GM13977 (cell line): ENCODE data around the gene IRAK1.

Experiments used
- DNase-seq: peaks from one replicate; pipeline ENCODE4 v3.0.0; 2012; ENCODE audit warnings: low spot score
- in situ Hi-C: fragments of 300-500 bp; cut with MboI; formaldehyde crosslinking; loops from one replicate; pipeline ENCODE4 v1.12.0; 2022; ENCODE audit warnings: low sequenced_read_pairs, low pct_unique_long_range_greater_than_20kb, mixed read lengths, inconsistent platforms; ENCODE audit not compliant: unreplicated experiment
- TF ChIP-seq, protein P1 (sequence below): IDR thresholded peaks from 2 replicates; pipeline ENCODE4 v1.5.1; 2012; ENCODE audit warnings: mild to moderate bottlenecking, control low read depth; ENCODE audit not compliant: insufficient read depth; ENCODE audit errors: extremely low read depth, missing control alignments

Gene IRAK1

DNA sequence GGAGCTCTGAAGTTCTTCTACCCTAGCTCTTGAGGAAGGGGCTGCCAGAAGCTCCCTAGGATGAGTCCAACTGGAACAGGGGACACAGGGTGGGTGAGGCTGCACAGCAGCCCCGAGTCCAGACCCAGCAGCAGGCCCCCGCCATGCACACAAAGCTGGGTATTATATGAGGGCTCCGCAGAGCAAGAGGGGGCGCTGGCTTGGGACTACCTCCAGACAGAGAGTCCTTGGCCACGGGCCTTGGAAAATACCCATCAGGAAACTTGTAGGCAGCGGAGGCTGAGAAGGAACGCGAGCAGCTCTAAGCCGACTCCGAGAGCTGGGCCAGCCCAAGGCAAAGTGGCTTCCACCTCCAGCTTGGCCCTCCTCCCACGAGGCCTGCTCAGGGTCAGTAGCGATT lies 56.2 kb downstream of the IRAK1 start:
- DNase-seq = no peak
- in situ Hi-C loops = no loop called here
- TF ChIP-seq, protein P1, sequence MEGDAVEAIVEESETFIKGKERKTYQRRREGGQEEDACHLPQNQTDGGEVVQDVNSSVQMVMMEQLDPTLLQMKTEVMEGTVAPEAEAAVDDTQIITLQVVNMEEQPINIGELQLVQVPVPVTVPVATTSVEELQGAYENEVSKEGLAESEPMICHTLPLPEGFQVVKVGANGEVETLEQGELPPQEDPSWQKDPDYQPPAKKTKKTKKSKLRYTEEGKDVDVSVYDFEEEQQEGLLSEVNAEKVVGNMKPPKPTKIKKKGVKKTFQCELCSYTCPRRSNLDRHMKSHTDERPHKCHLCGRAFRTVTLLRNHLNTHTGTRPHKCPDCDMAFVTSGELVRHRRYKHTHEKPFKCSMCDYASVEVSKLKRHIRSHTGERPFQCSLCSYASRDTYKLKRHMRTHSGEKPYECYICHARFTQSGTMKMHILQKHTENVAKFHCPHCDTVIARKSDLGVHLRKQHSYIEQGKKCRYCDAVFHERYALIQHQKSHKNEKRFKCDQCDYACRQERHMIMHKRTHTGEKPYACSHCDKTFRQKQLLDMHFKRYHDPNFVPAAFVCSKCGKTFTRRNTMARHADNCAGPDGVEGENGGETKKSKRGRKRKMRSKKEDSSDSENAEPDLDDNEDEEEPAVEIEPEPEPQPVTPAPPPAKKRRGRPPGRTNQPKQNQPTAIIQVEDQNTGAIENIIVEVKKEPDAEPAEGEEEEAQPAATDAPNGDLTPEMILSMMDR = no peak

DNA sequence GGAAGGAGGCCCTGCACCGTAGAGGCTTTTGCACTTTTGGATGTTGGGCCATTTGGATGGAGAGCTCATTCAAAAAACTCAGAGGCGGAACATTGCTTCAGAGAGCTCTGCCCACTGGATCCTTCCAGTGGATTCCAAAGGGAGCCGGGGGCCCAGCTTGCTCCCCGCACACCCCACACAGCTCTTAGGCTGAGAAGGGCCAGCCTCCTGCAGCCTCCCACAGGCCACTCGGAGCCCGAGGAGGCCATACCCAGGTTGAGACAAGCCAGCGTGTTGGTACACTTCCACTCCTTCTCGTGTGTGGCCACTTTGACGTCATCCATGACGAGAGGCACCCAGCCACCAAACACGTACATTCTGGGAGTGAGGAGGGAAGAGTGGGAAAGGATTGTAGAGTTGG lies 58.4 kb downstream of the IRAK1 start:
- no peak for DNase-seq
- in situ Hi-C loops = no loop called here
- TF ChIP-seq, protein P1 = no peak

DNA sequence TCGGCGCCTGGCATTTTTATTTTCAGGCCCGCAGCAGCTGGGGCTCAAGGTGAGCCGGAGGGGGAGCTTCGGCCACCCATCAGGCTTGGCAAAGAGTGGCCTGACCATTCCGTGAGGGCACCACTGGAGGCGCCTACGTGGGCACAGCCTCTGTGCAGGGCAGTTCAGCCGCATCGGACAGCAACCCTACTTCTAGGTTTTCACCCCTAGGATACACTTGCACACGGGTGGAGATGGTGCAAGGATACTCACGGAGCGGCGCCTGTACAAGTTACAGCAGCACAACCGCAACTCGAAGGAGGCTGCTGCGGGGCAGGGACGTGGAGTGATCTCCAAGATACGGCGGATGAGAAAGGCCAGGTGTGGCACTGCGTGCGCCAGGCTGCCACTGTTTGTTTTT lies 58.9 kb downstream of the IRAK1 start:
- in situ Hi-C loops = no loop called here
- TF ChIP-seq, protein P1 = no peak
- no peak for DNase-seq
